ENCODE data around the gene GOLGA6L7.
"Not testable (repeated sequence)": the region's sequence is repeated elsewhere in the genome, so short reads cannot be mapped to it uniquely, and the experiment has no call there.

The GOLGA6L7 gene

GRCh38 chr15:28840285-28840684, 8.2 kb downstream of the GOLGA6L7 start:
- not testable (repeated sequence) for DNase-seq

GRCh38 chr15:28834957-28835585, 13.4 kb downstream of the GOLGA6L7 start:
- DNase-seq = not testable (repeated sequence)

GRCh38 chr15:28831897-28832587, 16.4 kb downstream of the GOLGA6L7 start:
- not testable (repeated sequence) for DNase-seq

- DNase-seq = not testable (repeated sequence)
Measured at GRCh38 chr15:28821420-28821819, 27.0 kb downstream of the GOLGA6L7 start.

GRCh38 chr15:28819930-28820295, 28.5 kb downstream of the GOLGA6L7 start:
- not testable (repeated sequence) for DNase-seq

GRCh38 chr15:28819019-28819929, 29.2 kb downstream of the GOLGA6L7 start:
- DNase-seq = not testable (repeated sequence)

- DNase-seq = not testable (repeated sequence)
Measured at GRCh38 chr15:28818168-28818567, 30.3 kb downstream of the GOLGA6L7 start.

- not testable (repeated sequence) for DNase-seq
Measured at GRCh38 chr15:28814059-28814458, 34.4 kb downstream of the GOLGA6L7 start.

GRCh38 chr15:28813392-28813791, 35.1 kb downstream of the GOLGA6L7 start:
- DNase-seq = not testable (repeated sequence)

- not testable (repeated sequence) for DNase-seq
Measured at GRCh38 chr15:28811852-28812550, 36.4 kb downstream of the GOLGA6L7 start.

- not testable (repeated sequence) for DNase-seq
Measured at GRCh38 chr15:28810444-28810843, 38.0 kb downstream of the GOLGA6L7 start.

GRCh38 chr15:28808136-28808535, 40.3 kb downstream of the GOLGA6L7 start:
- not testable (repeated sequence) for DNase-seq

GRCh38 chr15:28800366-28800765, 48.1 kb downstream of the GOLGA6L7 start:
- not testable (repeated sequence) for DNase-seq

GRCh38 chr15:28798234-28798633, 50.2 kb downstream of the GOLGA6L7 start:
- not testable (repeated sequence) for DNase-seq

GRCh38 chr15:28794231-28794630, 54.2 kb downstream of the GOLGA6L7 start:
- DNase-seq = not testable (repeated sequence)
